Stimulated activated CD8-positive, alpha-beta memory T cell treated with anti-CD3 and anti-CD28 coated beads, Interleukin-15, amount 100 ng/mL, for 24 hours (primary cell): Measurements from ENCODE around the gene RTF2.

Experiments
- DNase-seq: peaks from one replicate; pipeline ENCODE4 v3.0.0-alpha.2; 2020; ENCODE audit warnings: low read depth

The RTF2 gene

DNA sequence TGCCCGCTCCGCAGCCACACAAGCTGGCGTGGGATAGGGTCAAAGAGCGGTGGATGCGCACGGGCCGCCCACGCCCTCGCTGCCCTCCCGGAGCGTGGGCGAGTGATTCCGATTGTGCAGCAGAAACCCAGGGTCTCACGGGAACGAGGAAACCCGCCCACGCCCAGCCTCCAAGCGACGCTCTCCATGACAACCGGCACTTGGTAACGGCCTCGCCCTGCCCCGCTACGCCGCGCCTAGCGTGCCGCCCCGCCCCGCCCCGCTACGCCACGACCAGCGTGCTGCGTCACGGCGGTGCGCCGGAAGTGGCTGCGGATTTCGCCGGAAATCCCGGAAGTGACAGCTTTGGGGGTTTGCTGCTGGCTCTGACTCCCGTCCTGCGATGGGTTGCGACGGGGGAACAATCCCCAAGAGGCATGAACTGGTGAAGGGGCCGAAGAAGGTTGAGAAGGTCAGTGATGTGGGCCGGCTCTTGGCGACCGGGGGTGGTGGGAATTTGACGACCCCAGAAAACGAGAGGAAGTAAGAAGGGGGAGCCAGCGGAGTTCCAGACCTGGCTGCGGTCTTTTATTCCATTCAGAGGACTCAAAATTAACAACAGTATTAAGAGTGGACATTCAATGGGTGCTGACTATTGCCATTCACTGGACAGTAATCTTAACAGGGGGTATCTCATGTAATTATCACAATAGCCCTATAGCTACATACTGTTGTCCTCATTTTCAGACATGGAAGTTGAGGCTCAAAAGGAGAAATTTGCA is at the start of gene RTF2:
TSS of gene RTF2 (plus strand) at position 312 of the 761 bp plus-strand sequence. CDS start at position 383, 71 bp downstream.
- DNase-seq: peak; percentile 97

DNA sequence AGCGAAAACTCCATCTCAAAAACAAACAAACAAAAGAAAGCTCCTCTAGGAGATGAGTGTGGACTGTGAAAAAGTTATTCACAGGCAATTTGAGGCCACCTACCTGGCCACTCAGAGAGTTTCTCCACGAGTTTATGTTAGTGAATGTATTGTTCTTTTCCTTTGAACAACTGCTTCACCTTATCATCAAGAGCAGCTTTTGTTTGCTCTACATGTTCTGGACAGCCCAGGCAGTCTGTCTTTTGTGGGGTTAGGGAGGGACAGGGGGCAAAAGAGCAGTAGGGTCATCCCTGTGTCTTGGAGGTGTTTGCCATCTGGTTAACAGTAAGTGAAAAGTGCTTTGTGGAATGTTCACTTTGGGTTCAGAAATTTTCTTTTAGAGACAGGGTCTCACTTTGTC is 48.4 kb upstream of the RTF2 start:
- no peak for DNase-seq

DNA sequence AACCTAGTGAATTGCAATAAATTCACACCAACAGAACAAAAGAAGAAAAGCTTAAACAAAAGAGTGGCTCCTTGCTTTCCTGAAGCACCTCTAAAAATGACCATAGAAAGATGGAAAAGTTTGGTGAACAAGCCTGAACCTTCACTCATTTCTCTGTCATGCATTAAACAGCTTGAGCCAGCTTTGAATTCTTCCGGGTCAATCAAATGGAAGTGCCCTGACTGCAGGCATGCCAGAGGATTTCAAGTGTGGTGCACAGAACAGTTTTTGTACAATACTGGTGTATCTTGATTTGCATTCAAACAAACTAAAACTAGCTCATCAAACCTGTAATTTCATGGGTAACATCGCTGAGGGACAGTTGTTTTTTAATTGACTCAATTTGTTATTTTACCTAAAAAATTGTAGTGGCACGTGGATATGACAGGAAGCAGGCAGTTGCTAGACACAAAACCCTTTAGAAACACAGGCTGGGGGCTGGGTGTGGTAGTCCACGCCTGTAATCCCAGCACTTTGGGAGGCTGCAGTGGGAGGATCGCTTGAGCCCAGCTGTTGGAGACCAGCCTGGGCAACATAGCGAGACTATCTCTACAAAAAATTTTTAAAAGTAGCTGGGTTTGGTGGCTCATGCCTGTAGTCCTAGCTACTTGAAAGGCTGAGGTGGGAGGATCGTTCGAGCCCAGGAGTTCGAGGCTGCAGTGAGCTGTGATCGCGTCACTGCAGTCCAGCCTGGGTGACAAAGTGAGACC is 47.3 kb upstream of the RTF2 start:
- no peak for DNase-seq

GRCh38 chr20:56422076-56422823 is 46.2 kb upstream of the RTF2 start:
- DNase-seq: no peak

- DNase-seq: no peak
Observed at GRCh38 chr20:56422824-56423189, 45.6 kb upstream of the RTF2 start.

DNA sequence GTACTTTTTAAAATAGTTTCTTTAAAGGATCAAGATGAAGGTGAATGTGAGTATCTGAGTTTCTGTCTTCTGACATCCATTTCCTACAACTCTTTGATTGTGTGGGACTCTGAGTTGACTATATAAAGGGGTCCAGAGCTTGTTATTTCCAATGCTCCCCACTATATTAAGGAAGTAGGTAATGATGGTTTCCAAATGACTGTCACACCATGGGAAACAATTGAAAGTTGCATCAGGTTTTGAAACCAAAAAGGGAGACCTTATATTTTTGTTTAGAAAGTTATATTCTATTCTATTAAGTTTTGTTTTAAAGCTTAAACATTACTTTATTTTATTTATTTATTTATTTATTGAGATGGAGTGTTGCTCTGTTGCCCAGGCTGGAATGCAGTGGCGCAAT is 45.2 kb upstream of the RTF2 start:
- no peak for DNase-seq

DNA sequence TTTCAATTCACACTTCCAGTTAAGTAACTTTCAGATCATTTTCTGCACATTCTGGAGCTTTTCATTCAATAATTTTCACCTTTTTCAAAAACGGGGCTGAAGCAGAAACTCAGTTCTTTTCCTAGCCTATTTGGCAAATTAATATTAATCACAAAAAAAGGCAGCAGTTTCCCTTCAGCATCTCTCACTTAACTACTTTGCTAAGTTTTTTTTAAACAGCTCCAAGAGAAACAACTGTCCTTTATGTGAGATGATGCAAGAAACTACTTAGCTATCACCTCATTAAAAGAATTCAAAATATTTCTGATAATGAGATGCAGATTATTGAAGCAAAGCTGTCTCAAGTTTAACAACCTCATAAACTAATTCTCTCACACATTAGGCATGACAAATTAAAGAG is 44.5 kb upstream of the RTF2 start:
- DNase-seq: no peak

DNA sequence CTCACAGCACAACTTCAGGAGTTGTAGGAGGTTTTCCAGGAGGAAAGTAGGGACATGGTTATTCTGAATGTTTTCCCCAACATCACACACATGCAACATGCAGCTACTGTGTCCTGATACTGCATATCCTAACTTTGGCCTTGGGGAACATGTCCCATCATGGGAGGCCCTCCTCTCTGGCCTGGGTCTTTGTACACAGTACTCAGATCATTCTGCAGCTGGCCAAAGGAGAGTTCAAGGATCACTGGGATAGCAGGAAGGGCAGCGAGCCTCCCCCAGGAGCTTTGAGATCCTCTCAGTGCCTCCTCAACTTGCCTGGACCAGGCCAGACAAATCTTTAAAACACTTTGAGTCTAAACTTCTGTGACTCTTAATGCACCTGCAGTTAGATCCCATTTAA is 43.5 kb upstream of the RTF2 start:
- DNase-seq: no peak

- no peak for DNase-seq
Observed at GRCh38 chr20:56426026-56426425, 42.4 kb upstream of the RTF2 start.

DNA sequence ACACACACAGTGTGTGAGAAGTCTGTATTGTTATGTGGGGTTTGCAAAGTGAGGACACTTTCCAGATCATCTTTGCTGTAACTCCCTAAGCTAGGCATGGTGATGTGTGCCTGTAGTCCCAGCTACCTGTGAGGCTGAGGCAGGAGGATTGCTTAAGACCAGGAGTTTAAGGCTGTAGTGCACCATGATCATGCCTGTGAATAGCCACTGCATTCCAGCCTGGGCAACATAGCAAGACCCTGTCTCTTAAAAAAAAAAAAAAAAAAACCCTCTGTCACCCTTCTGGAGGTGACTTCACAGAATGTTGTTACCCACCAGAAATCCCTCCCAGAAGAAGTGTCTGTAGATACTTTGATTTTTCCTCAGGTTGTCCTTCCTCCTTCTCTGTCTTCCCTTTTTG is 41.5 kb upstream of the RTF2 start:
- DNase-seq: no peak

- no peak for DNase-seq
Observed at GRCh38 chr20:56427797-56428196, 40.6 kb upstream of the RTF2 start.

DNA sequence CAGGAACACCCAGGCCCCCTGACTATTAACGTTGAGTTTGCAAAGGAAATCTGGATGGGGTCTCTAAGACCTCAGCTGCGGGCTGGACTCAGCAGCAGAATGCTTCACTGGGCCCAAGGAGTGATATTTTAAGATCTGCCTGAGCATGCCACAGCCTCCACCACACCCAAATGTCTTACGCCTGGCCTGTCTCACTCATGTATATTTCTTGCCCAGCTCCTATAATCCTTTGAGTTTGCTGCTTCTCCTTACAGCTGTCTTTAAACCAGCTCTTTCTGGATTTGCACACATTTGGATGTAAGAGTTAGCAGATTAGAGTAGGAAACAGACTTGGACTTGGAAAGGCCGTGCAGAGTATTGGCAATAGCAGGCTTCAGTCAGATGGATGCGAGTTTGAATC is 40.0 kb upstream of the RTF2 start:
- DNase-seq: no peak

DNA sequence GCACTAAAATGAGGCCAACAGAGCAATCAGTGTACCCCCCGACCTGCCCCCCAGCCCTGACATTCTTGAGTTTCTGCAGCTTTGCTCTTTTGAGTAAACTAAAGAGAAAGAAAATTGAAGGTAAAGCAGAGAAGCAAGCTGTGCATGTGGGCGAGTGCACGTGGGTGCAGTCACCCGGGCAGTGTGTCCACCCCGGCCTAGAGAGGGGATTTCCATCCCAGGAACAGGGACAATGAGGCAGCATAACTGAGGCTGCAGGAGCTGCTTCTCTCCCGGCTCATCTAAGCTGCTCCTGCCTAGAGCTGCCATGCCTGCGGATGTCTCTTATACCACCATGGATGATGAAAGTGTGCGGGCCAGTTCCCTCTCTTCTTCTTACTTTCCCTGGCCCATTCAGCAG is 39.5 kb upstream of the RTF2 start:
- DNase-seq: no peak

GRCh38 chr20:56429502-56429901 is 38.9 kb upstream of the RTF2 start:
- DNase-seq: no peak

DNA sequence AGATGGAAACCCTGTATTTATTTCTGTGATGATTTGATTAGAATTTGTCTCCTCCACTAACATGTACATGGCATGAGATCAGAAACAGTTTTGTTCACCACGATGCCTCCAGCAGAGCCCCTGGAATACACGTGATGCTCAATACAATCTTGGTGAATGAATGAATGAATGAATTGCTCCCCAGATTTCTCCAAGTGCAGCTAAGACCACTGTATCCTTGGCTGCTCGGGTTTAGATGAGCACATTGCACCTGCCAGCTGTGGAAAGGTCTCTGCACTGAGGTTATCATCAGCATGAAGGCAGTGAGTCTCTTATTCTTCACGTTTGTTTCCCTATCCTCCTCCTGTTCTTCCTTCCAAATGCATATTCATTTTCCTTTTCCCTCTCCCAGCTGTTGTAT is 38.5 kb upstream of the RTF2 start:
- no peak for DNase-seq

DNA sequence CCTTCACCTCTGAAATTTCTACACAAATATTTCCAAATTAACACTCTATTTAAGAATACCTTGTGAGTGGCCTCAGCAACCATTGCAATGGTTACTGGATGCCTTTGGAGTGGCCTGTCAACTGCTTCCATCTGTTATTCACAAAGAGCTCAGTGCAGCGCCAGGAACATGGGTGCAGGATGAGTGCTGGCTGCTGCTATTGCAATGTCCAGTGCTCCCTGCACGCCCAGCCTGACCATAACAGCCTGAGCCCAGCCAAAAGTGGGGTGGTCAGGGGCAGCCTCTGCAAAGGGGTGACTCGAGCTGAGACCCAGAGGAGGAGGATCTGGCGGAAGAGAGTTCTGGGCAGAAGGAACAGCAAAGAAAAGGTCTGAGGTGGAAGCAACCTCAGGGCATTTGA is 38.0 kb upstream of the RTF2 start:
- no peak for DNase-seq

GRCh38 chr20:56430957-56431356 is 37.5 kb upstream of the RTF2 start:
- DNase-seq: no peak

- no peak for DNase-seq
Observed at GRCh38 chr20:56431471-56431870, 37.0 kb upstream of the RTF2 start.

GRCh38 chr20:56433221-56433879 is 35.1 kb upstream of the RTF2 start:
- no peak for DNase-seq

- no peak for DNase-seq
Observed at GRCh38 chr20:56433880-56434255, 34.6 kb upstream of the RTF2 start.

GRCh38 chr20:56437196-56437960 is 31.0 kb upstream of the RTF2 start:
- no peak for DNase-seq

DNA sequence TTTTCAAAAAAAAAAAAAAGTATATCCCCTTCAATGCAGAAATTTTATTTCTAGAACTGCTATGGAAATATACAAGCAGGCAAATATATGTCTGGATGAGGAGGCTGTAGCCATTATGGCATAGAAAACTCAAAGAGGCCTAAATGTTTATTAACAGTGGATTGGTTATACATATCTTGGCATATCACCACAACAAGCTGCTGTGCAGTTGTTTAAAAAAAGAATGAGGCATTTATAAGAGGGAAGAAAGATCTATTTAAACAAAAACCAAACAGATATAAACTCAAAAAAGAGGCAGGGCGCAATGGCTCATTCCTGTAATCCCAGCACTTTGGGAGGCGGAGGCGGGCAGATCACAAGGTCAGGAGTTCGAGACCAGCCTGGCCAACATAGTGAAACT is 30.1 kb upstream of the RTF2 start:
- DNase-seq: no peak
